NCI-H460 (cell line): ENCODE measurements around the gene ATP4A. TPM values are rescaled to one million over a fixed set of nuclear protein-coding genes. Genes with fewer than 3 reads are reported as not detected.

Experiments
- DNase-seq: peaks from one replicate; pipeline ENCODE4 v3.0.0-alpha.2; 2016; ENCODE audit warnings: low read depth; ENCODE audit errors: extremely low read depth
- total RNA-seq: library from RNA; depleted of rRNA; stranded (reverse); fragments of >200 nt; shearing (Covaris generic); gene quantifications from 2 replicates; pipeline ENCODE4 v1.2.3, GENCODE V29; 2014

The ATP4A gene
- total RNA-seq, 1 experiment from 2014 or later, result not detected

- no peak for DNase-seq
These were observed 3.3 kb upstream of the ATP4A start for GRCh38 chr19:35566738-35567137.

- DNase-seq, result no peak
These were observed 1.8 kb upstream of the ATP4A start for GRCh38 chr19:35565016-35565856.

GRCh38 chr19:35562776-35563175 is 682 bp downstream of the ATP4A start:
- DNase-seq, result no peak

- no peak for DNase-seq
These were observed 1.1 kb downstream of the ATP4A start for GRCh38 chr19:35562336-35562735.

GRCh38 chr19:35561436-35561835 is 2.0 kb downstream of the ATP4A start:
- no peak for DNase-seq

GRCh38 chr19:35560677-35561076 is 2.8 kb downstream of the ATP4A start:
- no peak for DNase-seq

GRCh38 chr19:35560271-35560670 is 3.2 kb downstream of the ATP4A start:
- no peak for DNase-seq

GRCh38 chr19:35559781-35560180 is 3.7 kb downstream of the ATP4A start:
- DNase-seq, result no peak

GRCh38 chr19:35559281-35559659 is 4.2 kb downstream of the ATP4A start:
- no peak for DNase-seq

GRCh38 chr19:35558400-35559280 is 4.8 kb downstream of the ATP4A start:
- DNase-seq, result no peak

GRCh38 chr19:35557539-35558399 is 5.7 kb downstream of the ATP4A start:
- no peak for DNase-seq

- no peak for DNase-seq
These were observed 6.5 kb downstream of the ATP4A start for GRCh38 chr19:35556846-35557538.

- no peak for DNase-seq
These were observed 7.3 kb downstream of the ATP4A start for GRCh38 chr19:35556025-35556590.

GRCh38 chr19:35555301-35556005 is 8.0 kb downstream of the ATP4A start:
- DNase-seq, result peak; percentile 21

GRCh38 chr19:35554076-35554475 is 9.4 kb downstream of the ATP4A start:
- DNase-seq, result no peak

- DNase-seq, result no peak
These were observed 10.0 kb downstream of the ATP4A start for GRCh38 chr19:35553385-35554000.

GRCh38 chr19:35552534-35553384 is 10.7 kb downstream of the ATP4A start:
- no peak for DNase-seq
